ENCODE measurements around the gene KHDRBS2.

DNA sequence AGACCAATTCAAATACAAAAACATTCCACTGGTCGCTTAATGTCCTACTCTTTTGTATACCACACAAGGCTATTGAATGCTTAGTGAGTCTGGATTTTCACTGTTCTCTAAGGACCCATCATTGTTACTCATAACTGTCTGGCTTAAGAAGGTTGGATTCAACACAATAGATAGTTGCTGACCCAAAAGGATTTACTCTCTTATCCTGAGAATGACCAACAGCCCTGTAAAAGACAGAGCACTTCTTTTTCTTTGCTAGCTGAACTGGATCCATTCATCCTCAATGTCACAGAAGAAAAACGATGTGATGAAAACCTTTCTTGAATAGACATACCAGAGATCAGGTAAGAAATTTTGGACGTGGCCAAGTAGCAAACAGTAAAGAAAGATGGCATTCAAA lies 645.6 kb downstream of the KHDRBS2 start:
- TF ChIP-seq, protein P1, sequence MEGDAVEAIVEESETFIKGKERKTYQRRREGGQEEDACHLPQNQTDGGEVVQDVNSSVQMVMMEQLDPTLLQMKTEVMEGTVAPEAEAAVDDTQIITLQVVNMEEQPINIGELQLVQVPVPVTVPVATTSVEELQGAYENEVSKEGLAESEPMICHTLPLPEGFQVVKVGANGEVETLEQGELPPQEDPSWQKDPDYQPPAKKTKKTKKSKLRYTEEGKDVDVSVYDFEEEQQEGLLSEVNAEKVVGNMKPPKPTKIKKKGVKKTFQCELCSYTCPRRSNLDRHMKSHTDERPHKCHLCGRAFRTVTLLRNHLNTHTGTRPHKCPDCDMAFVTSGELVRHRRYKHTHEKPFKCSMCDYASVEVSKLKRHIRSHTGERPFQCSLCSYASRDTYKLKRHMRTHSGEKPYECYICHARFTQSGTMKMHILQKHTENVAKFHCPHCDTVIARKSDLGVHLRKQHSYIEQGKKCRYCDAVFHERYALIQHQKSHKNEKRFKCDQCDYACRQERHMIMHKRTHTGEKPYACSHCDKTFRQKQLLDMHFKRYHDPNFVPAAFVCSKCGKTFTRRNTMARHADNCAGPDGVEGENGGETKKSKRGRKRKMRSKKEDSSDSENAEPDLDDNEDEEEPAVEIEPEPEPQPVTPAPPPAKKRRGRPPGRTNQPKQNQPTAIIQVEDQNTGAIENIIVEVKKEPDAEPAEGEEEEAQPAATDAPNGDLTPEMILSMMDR (conservative IDR thresholded peaks at IDR 0.05; ENCODE audit: low read depth, low read length) = no peak
- TF ChIP-seq EZH2 (IDR thresholded peaks at IDR 0.05; ENCODE audit: borderline replicate concordance, low read depth, low read length, poor library complexity, severe bottlenecking) = no peak
